NCI-H510A (cell line): ENCODE measurements around the gene TTC28.
"Not testable (repeated sequence)": the region's sequence is repeated elsewhere in the genome, so short reads cannot be mapped to it uniquely, and the experiment has no call there.

ENCODE experiments used
- DNase-seq: peaks from one replicate; lab custom pipeline; 2025; lab: John Stamatoyannopoulos, UW

TTC28 gene

GRCh38 chr22:28678170-28678569, 1.5 kb downstream of the TTC28 start:
- not testable (repeated sequence) for DNase-seq

GRCh38 chr22:28674121-28674563, 5.5 kb downstream of the TTC28 start:
- DNase-seq, result no peak

- DNase-seq, result no peak
Measured at GRCh38 chr22:28670756-28671155, 8.9 kb downstream of the TTC28 start.

- DNase-seq, result no peak
Measured at GRCh38 chr22:28670161-28670560, 9.5 kb downstream of the TTC28 start.

GRCh38 chr22:28669387-28669786, 10.3 kb downstream of the TTC28 start:
- DNase-seq, result no peak

- DNase-seq, result not testable (repeated sequence)
Measured at GRCh38 chr22:28663569-28663942, 16.1 kb downstream of the TTC28 start.

- DNase-seq, result no peak
Measured at GRCh38 chr22:28658448-28658847, 21.2 kb downstream of the TTC28 start.

- DNase-seq, result no peak
Measured at GRCh38 chr22:28656181-28656580, 23.5 kb downstream of the TTC28 start.

- DNase-seq, result no peak
Measured at GRCh38 chr22:28650463-28650862, 29.2 kb downstream of the TTC28 start.

GRCh38 chr22:28648792-28649191, 30.8 kb downstream of the TTC28 start:
- no peak for DNase-seq

- DNase-seq, result no peak
Measured at GRCh38 chr22:28647216-28647615, 32.4 kb downstream of the TTC28 start.

- no peak for DNase-seq
Measured at GRCh38 chr22:28639321-28639720, 40.3 kb downstream of the TTC28 start.

- DNase-seq, result no peak
Measured at GRCh38 chr22:28637225-28637624, 42.4 kb downstream of the TTC28 start.

GRCh38 chr22:28630177-28630574, 49.5 kb downstream of the TTC28 start:
- no peak for DNase-seq

- DNase-seq, result no peak
Measured at GRCh38 chr22:28629420-28630176, 50.0 kb downstream of the TTC28 start.

- DNase-seq, result no peak
Measured at GRCh38 chr22:28628766-28629165, 50.9 kb downstream of the TTC28 start.

GRCh38 chr22:28627791-28628190, 51.8 kb downstream of the TTC28 start:
- no peak for DNase-seq

GRCh38 chr22:28620244-28620922, 59.3 kb downstream of the TTC28 start:
- DNase-seq, result no peak

GRCh38 chr22:28619236-28619635, 60.4 kb downstream of the TTC28 start:
- DNase-seq, result no peak

- not testable (repeated sequence) for DNase-seq
Measured at GRCh38 chr22:28615423-28615822, 64.2 kb downstream of the TTC28 start.

GRCh38 chr22:28609921-28610320, 69.7 kb downstream of the TTC28 start:
- DNase-seq, result no peak

GRCh38 chr22:28608546-28608945, 71.1 kb downstream of the TTC28 start:
- no peak for DNase-seq

GRCh38 chr22:28607795-28608194, 71.8 kb downstream of the TTC28 start:
- DNase-seq, result no peak
